WI38 (cell line): ENCODE results near the gene NFKBIE.

Experiments
- H3K4me3 ChIP-seq: 2 replicates; pipeline ENCODE4 v1.5.1; 2011; ENCODE audit warnings: low read depth, mild to moderate bottlenecking, control low read depth, low read length
- TF ChIP-seq, protein P1 (sequence below): IDR thresholded peaks from 2 replicates; pipeline ENCODE4 v1.5.1; 2012; ENCODE audit warnings: low read depth, mild to moderate bottlenecking, control low read depth, low read length

The NFKBIE gene

GRCh38 chr6:44285552-44286284 is 20.4 kb upstream of the NFKBIE start:
- H3K4me3 ChIP-seq = no peak overlapping the region
- TF ChIP-seq, protein P1, sequence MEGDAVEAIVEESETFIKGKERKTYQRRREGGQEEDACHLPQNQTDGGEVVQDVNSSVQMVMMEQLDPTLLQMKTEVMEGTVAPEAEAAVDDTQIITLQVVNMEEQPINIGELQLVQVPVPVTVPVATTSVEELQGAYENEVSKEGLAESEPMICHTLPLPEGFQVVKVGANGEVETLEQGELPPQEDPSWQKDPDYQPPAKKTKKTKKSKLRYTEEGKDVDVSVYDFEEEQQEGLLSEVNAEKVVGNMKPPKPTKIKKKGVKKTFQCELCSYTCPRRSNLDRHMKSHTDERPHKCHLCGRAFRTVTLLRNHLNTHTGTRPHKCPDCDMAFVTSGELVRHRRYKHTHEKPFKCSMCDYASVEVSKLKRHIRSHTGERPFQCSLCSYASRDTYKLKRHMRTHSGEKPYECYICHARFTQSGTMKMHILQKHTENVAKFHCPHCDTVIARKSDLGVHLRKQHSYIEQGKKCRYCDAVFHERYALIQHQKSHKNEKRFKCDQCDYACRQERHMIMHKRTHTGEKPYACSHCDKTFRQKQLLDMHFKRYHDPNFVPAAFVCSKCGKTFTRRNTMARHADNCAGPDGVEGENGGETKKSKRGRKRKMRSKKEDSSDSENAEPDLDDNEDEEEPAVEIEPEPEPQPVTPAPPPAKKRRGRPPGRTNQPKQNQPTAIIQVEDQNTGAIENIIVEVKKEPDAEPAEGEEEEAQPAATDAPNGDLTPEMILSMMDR = no peak

DNA sequence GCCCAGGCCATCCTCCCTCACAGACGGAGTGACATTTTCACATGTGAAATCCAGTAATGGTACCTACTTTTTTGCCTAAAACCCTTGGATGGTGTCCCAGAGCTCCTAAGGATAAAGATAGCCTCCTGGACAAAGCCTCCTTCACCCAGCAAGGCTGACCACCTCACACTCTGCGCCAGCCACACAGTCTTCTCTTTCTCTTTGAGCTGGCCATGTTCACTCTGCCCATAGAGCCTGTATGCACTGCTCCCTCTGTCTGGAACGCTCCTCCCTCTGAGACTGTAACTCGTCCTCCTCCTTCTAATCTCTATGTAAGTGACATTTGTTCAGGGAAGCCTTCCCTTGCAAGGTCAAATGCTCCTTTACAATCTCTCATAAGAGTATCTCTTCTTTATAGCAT is 19.5 kb upstream of the NFKBIE start:
- H3K4me3 ChIP-seq = no peak overlapping the region
- TF ChIP-seq, protein P1 = no peak

GRCh38 chr6:44284121-44284520 is 18.8 kb upstream of the NFKBIE start:
- TF ChIP-seq, protein P1 = no peak
- H3K4me3 ChIP-seq = no peak overlapping the region

GRCh38 chr6:44278774-44279697 is 13.7 kb upstream of the NFKBIE start:
- H3K4me3 ChIP-seq = no peak overlapping the region
- TF ChIP-seq, protein P1 = no peak

GRCh38 chr6:44278315-44278714 is 13.0 kb upstream of the NFKBIE start:
- H3K4me3 ChIP-seq = no peak overlapping the region
- TF ChIP-seq, protein P1 = no peak

- H3K4me3 ChIP-seq = no peak overlapping the region
- TF ChIP-seq, protein P1 = no peak
These were observed 12.4 kb upstream of the NFKBIE start for GRCh38 chr6:44277763-44278162.
